GM12874 (cell line): ENCODE measurements around the gene MARCHF6.

Source experiments
- CTCF ChIP-seq: IDR thresholded peaks from 2 replicates; pipeline ENCODE4 v1.5.1; 2011; ENCODE audit warnings: low read depth, mild to moderate bottlenecking, control low read depth, low read length, moderate library complexity; ENCODE audit not compliant: insufficient read depth

MARCHF6 gene

GRCh38 chr5:10360686-10361085 lies 7.2 kb downstream of the MARCHF6 start:
- no peak for TF ChIP-seq CTCF

GRCh38 chr5:10363519-10364185 lies 10.2 kb downstream of the MARCHF6 start:
- no peak for TF ChIP-seq CTCF

- TF ChIP-seq CTCF = peak; percentile 28; the same call in 1 of the 2 replicates
Observed at GRCh38 chr5:10364186-10364689, 10.7 kb downstream of the MARCHF6 start.

- TF ChIP-seq CTCF = no peak
Observed at GRCh38 chr5:10365782-10366181, 12.3 kb downstream of the MARCHF6 start.

GRCh38 chr5:10366310-10367272 lies 13.1 kb downstream of the MARCHF6 start:
- TF ChIP-seq CTCF = no peak

GRCh38 chr5:10367579-10367978 lies 14.1 kb downstream of the MARCHF6 start:
- TF ChIP-seq CTCF = no peak

- no peak for TF ChIP-seq CTCF
Observed at GRCh38 chr5:10370931-10371330, 17.4 kb downstream of the MARCHF6 start.
